Measurements from ENCODE around the gene PDGFRB. TPM values are rescaled to one million over a fixed set of nuclear protein-coding genes. Genes with fewer than 3 reads are reported as not detected.

PDGFRB gene
- total and polyA plus RNA-seq, 2 experiments from 2014 or later: 4.2 to 5.3 TPM

- no peak overlapping the region for H3K27ac ChIP-seq
These were observed 1.6 kb downstream of the PDGFRB start for GRCh38 chr5:150153957-150154617.

GRCh38 chr5:150153483-150153882 lies 2.2 kb downstream of the PDGFRB start:
- H3K27me3 ChIP-seq: no peaks in the 10 kb centered on the region
- no peaks in the 10 kb centered on the region for H3K4me1 ChIP-seq (ENCODE audit: low read depth)
- H3K36me3 ChIP-seq: no peaks in the 10 kb centered on the region
- DNase-seq (ENCODE audit: low read depth in 1 of 2, low spot score in 1 of 2): no peak
- no peak for TF ChIP-seq CTCF (IDR thresholded peaks at IDR 0.05; ENCODE audit: low read depth, low read length)
- H3K27ac ChIP-seq: no peak overlapping the region
- H3K4me3 ChIP-seq: no peak overlapping the region
- no peaks in the 10 kb centered on the region for H3K9me3 ChIP-seq (ENCODE audit: low read depth)

More at GRCh38 chr5:150153957-150154617, 1.6 kb downstream of the PDGFRB start:
- no peak overlapping the region for H3K4me3 ChIP-seq
- no peaks in the 10 kb centered on the region for H3K36me3 ChIP-seq
- no peaks in the 10 kb centered on the region for H3K27me3 ChIP-seq
- DNase-seq (ENCODE audit: low read depth in 1 of 2, low spot score in 1 of 2): peak in 1 of 2 donors; percentile 77
- no peaks in the 10 kb centered on the region for H3K4me1 ChIP-seq (ENCODE audit: low read depth)
- TF ChIP-seq CTCF (IDR thresholded peaks at IDR 0.05; ENCODE audit: low read depth, low read length): no peak
- no peaks in the 10 kb centered on the region for H3K9me3 ChIP-seq (ENCODE audit: low read depth)

GRCh38 chr5:150152636-150153462 lies 2.8 kb downstream of the PDGFRB start:
- no peaks in the 10 kb centered on the region for H3K9me3 ChIP-seq (ENCODE audit: low read depth)
- peak in 1 of 2 donors; percentile 54 for DNase-seq (ENCODE audit: low read depth in 1 of 2, low spot score in 1 of 2)
- TF ChIP-seq CTCF (IDR thresholded peaks at IDR 0.05; ENCODE audit: low read depth, low read length): no peak
- H3K36me3 ChIP-seq: no peaks in the 10 kb centered on the region
- H3K4me1 ChIP-seq (ENCODE audit: low read depth): no peaks in the 10 kb centered on the region
- no peak overlapping the region for H3K27ac ChIP-seq
- H3K4me3 ChIP-seq: no peak overlapping the region
- no peaks in the 10 kb centered on the region for H3K27me3 ChIP-seq

- Histone ChIP-seq H3K36me3 (no peaks in the 10 kb centered on the region), H3K4me3 (no peak overlapping the region), H3K27me3 (no peaks in the 10 kb centered on the region), H3K27ac (no peak overlapping the region), H3K4me1 (ENCODE audit: low read depth) (peaks cover 6% of the 10 kb centered on the region), H3K9me3 (ENCODE audit: low read depth) (no peaks in the 10 kb centered on the region)
- no peak for TF ChIP-seq CTCF (IDR thresholded peaks at IDR 0.05; ENCODE audit: low read depth, low read length)
- no peak for DNase-seq (ENCODE audit: low read depth in 1 of 2, low spot score in 1 of 2)
These were observed 6.0 kb downstream of the PDGFRB start for GRCh38 chr5:150149618-150150017.

GRCh38 chr5:150148117-150148927 lies 7.3 kb downstream of the PDGFRB start:
- no peak for TF ChIP-seq CTCF (IDR thresholded peaks at IDR 0.05; ENCODE audit: low read depth, low read length)
- no peak overlapping the region for H3K4me3 ChIP-seq
- no peaks in the 10 kb centered on the region for H3K27me3 ChIP-seq
- peaks cover 18% of the 10 kb centered on the region for H3K4me1 ChIP-seq (ENCODE audit: low read depth)
- peak in 1 of 2 donors; percentile 59 for DNase-seq (ENCODE audit: low read depth in 1 of 2, low spot score in 1 of 2)
- H3K36me3 ChIP-seq: no peaks in the 10 kb centered on the region
- H3K27ac ChIP-seq: no peak overlapping the region
- no peaks in the 10 kb centered on the region for H3K9me3 ChIP-seq (ENCODE audit: low read depth)

All from cardiac muscle cell (in vitro differentiated cells and primary cell).